Non-pigmented ciliary epithelial cell (primary cell): Measurements from ENCODE around the gene PDGFA.
"Not testable (repeated sequence)": the region's sequence is repeated elsewhere in the genome, so short reads cannot be mapped to it uniquely, and the experiment has no call there.

ENCODE experiments used
- DNase-seq: peaks from one replicate; pipeline ENCODE4 v3.0.0-alpha.2; 2010; ENCODE audit warnings: low read depth

Gene PDGFA

GRCh38 chr7:552151-552867 lies 32.7 kb upstream of the PDGFA start:
- not testable (repeated sequence) for DNase-seq

- not testable (repeated sequence) for DNase-seq
Observed at GRCh38 chr7:551615-551970, 31.9 kb upstream of the PDGFA start.

GRCh38 chr7:550881-551614 lies 31.4 kb upstream of the PDGFA start:
- DNase-seq: no peak

GRCh38 chr7:549891-550625 lies 30.4 kb upstream of the PDGFA start:
- DNase-seq: no peak

GRCh38 chr7:549066-549890 lies 29.6 kb upstream of the PDGFA start:
- no peak for DNase-seq

- DNase-seq: no peak
Observed at GRCh38 chr7:548401-548800, 28.8 kb upstream of the PDGFA start.

GRCh38 chr7:545470-545869 lies 25.8 kb upstream of the PDGFA start:
- DNase-seq: no peak

- no peak for DNase-seq
Observed at GRCh38 chr7:544338-545221, 24.9 kb upstream of the PDGFA start.

- no peak for DNase-seq
Observed at GRCh38 chr7:543501-544337, 24.1 kb upstream of the PDGFA start.

GRCh38 chr7:542713-543500 lies 23.3 kb upstream of the PDGFA start:
- peak; percentile 64 for DNase-seq

- DNase-seq: no peak
Observed at GRCh38 chr7:542131-542712, 22.6 kb upstream of the PDGFA start.

- DNase-seq: no peak
Observed at GRCh38 chr7:541661-542060, 22.0 kb upstream of the PDGFA start.

- no peak for DNase-seq
Observed at GRCh38 chr7:540997-541396, 21.4 kb upstream of the PDGFA start.

GRCh38 chr7:540579-540978 lies 20.9 kb upstream of the PDGFA start:
- no peak for DNase-seq

GRCh38 chr7:539731-540411 lies 20.2 kb upstream of the PDGFA start:
- DNase-seq: no peak

- DNase-seq: no peak
Observed at GRCh38 chr7:538764-539685, 19.4 kb upstream of the PDGFA start.

- no peak for DNase-seq
Observed at GRCh38 chr7:537911-538634, 18.4 kb upstream of the PDGFA start.
